ENCODE results near the gene HSPA4. TPM values are rescaled to one million over a fixed set of nuclear protein-coding genes. Genes with fewer than 3 reads are reported as not detected.
"Not testable (repeated sequence)": the region's sequence is repeated elsewhere in the genome, so short reads cannot be mapped to it uniquely, and the experiment has no call there.

Gene HSPA4
- total RNA-seq, 1 experiment from 2014 or later, result 187 TPM

DNA sequence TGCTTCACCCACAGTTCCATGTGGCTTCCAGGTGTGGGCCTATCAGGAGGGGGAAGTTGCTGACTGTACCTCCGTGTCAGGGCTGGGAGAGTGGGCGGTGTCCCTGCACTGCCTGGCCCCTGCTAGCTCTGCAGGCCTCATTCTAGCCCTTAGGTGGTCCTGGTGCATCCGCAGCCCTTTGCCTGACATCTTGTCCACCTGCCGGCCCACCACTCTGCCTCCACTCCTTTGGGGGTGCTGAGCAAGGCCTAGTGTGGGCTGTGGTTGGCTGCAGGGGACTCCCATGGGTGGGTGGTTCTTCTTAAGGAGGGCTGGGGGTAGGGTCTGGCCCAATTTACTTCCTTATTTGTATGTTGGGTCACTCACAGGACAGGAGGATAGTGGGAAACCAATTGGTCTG, 66.9 kb downstream of the HSPA4 start:
- Histone ChIP-seq H3K36me3 (replicated peaks; ENCODE audit: control insufficient read depth, insufficient read depth, low read length) (no peaks in the 10 kb centered on the region), H3K4me3 (ENCODE audit: insufficient read depth, low read depth, low read length) (no peak overlapping the region), H3K27me3 (ENCODE audit: control insufficient read depth, insufficient read depth, low read length) (no peaks in the 10 kb centered on the region)
- no peak for DNase-seq

- no peak for DNase-seq
- Histone ChIP-seq H3K36me3 (replicated peaks; ENCODE audit: control insufficient read depth, insufficient read depth, low read length) (no peaks in the 10 kb centered on the region), H3K27me3 (ENCODE audit: control insufficient read depth, insufficient read depth, low read length) (no peaks in the 10 kb centered on the region), H3K4me3 (ENCODE audit: insufficient read depth, low read depth, low read length) (no peak overlapping the region)
Observed at GRCh38 chr5:133119233-133119711, 67.5 kb downstream of the HSPA4 start.

GRCh38 chr5:133120156-133120750, 68.4 kb downstream of the HSPA4 start:
- DNase-seq, result no peak
- Histone ChIP-seq H3K27me3 (ENCODE audit: control insufficient read depth, insufficient read depth, low read length) (no peaks in the 10 kb centered on the region), H3K4me3 (ENCODE audit: insufficient read depth, low read depth, low read length) (no peak overlapping the region), H3K36me3 (replicated peaks; ENCODE audit: control insufficient read depth, insufficient read depth, low read length) (no peaks in the 10 kb centered on the region)

- Histone ChIP-seq H3K36me3 (replicated peaks; ENCODE audit: control insufficient read depth, insufficient read depth, low read length) (no peaks in the 10 kb centered on the region), H3K27me3 (ENCODE audit: control insufficient read depth, insufficient read depth, low read length) (no peaks in the 10 kb centered on the region), H3K4me3 (ENCODE audit: insufficient read depth, low read depth, low read length) (no peak overlapping the region)
- DNase-seq, result no peak
Observed at GRCh38 chr5:133121080-133121479, 69.3 kb downstream of the HSPA4 start.

GRCh38 chr5:133121611-133122150, 69.9 kb downstream of the HSPA4 start:
- DNase-seq, result no peak
- Histone ChIP-seq H3K4me3 (ENCODE audit: insufficient read depth, low read depth, low read length) (no peak overlapping the region), H3K36me3 (replicated peaks; ENCODE audit: control insufficient read depth, insufficient read depth, low read length) (no peaks in the 10 kb centered on the region), H3K27me3 (ENCODE audit: control insufficient read depth, insufficient read depth, low read length) (no peaks in the 10 kb centered on the region)

DNA sequence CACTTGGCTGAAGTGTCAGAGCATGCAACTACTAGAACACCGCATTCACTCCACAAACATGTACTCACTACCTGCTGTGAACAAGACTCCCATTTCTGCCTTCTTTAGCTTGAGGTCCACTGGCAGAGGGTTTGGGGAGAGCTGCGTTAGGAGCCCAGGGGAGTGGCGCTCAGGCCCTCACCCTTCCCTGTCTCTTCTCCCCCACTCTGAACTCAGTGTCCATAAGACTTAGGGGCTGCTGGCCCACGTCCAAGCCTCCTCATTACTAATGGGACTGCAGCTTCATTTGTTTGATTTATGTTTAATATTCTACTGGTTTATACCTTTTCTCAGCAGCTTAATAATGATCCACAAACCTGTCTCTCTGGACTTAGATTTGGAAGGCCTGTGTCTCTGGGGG, 70.9 kb downstream of the HSPA4 start:
- no peaks in the 10 kb centered on the region for H3K27me3 ChIP-seq (ENCODE audit: control insufficient read depth, insufficient read depth, low read length)
- no peak overlapping the region for H3K4me3 ChIP-seq (ENCODE audit: insufficient read depth, low read depth, low read length)
- no peaks in the 10 kb centered on the region for H3K36me3 ChIP-seq (replicated peaks; ENCODE audit: control insufficient read depth, insufficient read depth, low read length)
- no peak for DNase-seq

DNA sequence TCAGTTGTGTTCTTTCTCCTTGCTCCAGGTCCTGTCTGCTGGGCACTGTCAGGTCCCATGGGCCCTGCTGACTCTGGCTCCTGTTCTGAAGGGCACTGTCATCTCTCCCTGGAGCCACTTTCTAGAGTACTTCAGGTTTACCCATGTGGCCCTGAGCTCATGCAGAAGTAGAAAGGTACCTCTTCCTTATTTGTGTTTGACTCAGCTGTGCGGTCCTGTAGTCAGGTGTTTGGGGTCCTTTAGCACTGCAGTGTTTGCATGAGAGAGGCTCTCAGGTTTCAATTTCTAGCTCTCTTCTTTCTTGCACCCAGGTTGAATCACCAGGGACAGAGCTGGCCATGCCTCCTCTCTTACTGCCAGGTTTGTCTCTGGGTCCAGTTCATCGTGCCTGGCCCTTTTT, 71.5 kb downstream of the HSPA4 start:
- H3K36me3 ChIP-seq (replicated peaks; ENCODE audit: control insufficient read depth, insufficient read depth, low read length), result no peaks in the 10 kb centered on the region
- DNase-seq, result no peak
- H3K27me3 ChIP-seq (ENCODE audit: control insufficient read depth, insufficient read depth, low read length), result no peaks in the 10 kb centered on the region
- no peak overlapping the region for H3K4me3 ChIP-seq (ENCODE audit: insufficient read depth, low read depth, low read length)

DNA sequence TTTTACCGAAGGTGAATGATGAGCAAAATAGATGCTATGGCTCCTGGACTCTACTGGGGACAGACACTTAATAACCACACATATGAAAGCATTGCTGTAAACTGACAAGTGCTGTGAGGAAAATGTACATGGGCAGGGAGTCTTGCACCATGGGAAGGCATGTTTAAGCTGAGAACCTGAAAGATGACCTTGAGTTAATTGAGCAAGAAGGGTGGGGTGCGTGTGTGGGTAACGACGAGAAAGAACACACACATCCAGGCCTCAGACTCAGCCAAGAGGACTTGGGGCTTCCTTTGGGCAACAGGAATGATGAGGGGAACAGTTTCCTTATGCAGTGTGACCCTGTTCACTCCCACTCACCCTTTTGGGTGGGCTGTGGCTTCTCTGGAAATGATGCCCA, 73.1 kb downstream of the HSPA4 start:
- no peak for DNase-seq
- H3K36me3 ChIP-seq (replicated peaks; ENCODE audit: control insufficient read depth, insufficient read depth, low read length), result no peaks in the 10 kb centered on the region
- no peaks in the 10 kb centered on the region; the same call in 1 of the 2 replicates for H3K27me3 ChIP-seq (ENCODE audit: control insufficient read depth, insufficient read depth, low read length)
- H3K4me3 ChIP-seq (ENCODE audit: insufficient read depth, low read depth, low read length), result no peak overlapping the region

GRCh38 chr5:133128066-133128465, 76.3 kb downstream of the HSPA4 start:
- no peak overlapping the region for H3K4me3 ChIP-seq (ENCODE audit: insufficient read depth, low read depth, low read length)
- H3K36me3 ChIP-seq (replicated peaks; ENCODE audit: control insufficient read depth, insufficient read depth, low read length), result no peaks in the 10 kb centered on the region
- no peaks in the 10 kb centered on the region; the same call in 1 of the 2 replicates for H3K27me3 ChIP-seq (ENCODE audit: control insufficient read depth, insufficient read depth, low read length)
- DNase-seq, result no peak

DNA sequence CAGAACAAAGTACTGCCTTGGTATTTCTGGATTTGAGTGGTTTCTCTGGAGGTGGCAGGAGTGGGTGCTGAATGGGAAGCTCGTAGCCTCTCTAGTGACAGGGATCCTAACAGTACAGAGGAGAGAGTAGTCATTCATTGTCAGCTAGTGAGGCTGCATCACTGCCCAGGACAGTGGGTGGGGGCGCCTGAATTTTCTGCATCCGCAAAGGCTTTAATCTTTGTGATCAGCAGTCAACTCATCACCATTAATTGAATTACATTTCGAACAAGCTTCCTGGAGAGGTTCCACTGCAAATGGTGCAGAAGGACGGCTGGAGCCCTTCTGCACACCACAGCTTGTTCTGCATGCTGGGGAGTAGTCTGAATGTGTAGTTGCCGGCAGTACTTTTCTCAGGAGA, 77.5 kb downstream of the HSPA4 start:
- Histone ChIP-seq H3K36me3 (replicated peaks; ENCODE audit: control insufficient read depth, insufficient read depth, low read length) (no peaks in the 10 kb centered on the region), H3K4me3 (ENCODE audit: insufficient read depth, low read depth, low read length) (no peak overlapping the region), H3K27me3 (ENCODE audit: control insufficient read depth, insufficient read depth, low read length) (no peaks in the 10 kb centered on the region; the same call in 1 of the 2 replicates)
- no peak for DNase-seq

- DNase-seq, result no peak
- Histone ChIP-seq H3K36me3 (replicated peaks; ENCODE audit: control insufficient read depth, insufficient read depth, low read length) (no peaks in the 10 kb centered on the region), H3K4me3 (ENCODE audit: insufficient read depth, low read depth, low read length) (no peak overlapping the region), H3K27me3 (ENCODE audit: control insufficient read depth, insufficient read depth, low read length) (no peaks in the 10 kb centered on the region; the same call in 1 of the 2 replicates)
Observed at GRCh38 chr5:133129950-133130349, 78.1 kb downstream of the HSPA4 start.

- no peak for DNase-seq
- Histone ChIP-seq H3K36me3 (replicated peaks; ENCODE audit: control insufficient read depth, insufficient read depth, low read length) (no peaks in the 10 kb centered on the region), H3K27me3 (ENCODE audit: control insufficient read depth, insufficient read depth, low read length) (no peaks in the 10 kb centered on the region; the same call in 1 of the 2 replicates), H3K4me3 (ENCODE audit: insufficient read depth, low read depth, low read length) (no peak overlapping the region)
Observed at GRCh38 chr5:133130387-133131118, 78.7 kb downstream of the HSPA4 start.

DNA sequence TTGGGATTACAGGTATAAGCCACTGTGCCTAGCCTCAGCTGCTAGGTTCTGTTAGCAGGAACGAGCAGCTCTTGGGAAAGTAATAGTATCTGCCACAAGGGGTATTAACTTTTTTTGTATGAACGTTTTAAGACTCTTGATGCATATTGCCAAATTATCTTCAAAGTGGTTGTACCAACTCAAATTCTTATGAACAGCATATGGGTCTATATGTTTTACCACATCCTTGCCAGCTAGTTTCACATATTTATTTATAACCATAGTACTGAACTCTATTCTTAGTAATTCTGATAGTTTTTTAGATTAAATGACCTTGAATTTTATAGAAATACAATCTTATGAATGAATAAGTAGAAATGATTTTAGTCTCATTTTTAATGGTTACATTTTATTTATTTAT, 80.9 kb downstream of the HSPA4 start:
- Histone ChIP-seq H3K27me3 (ENCODE audit: control insufficient read depth, insufficient read depth, low read length) (no peaks in the 10 kb centered on the region; the same call in 1 of the 2 replicates), H3K4me3 (ENCODE audit: insufficient read depth, low read depth, low read length) (no peak overlapping the region), H3K36me3 (replicated peaks; ENCODE audit: control insufficient read depth, insufficient read depth, low read length) (no peaks in the 10 kb centered on the region)
- DNase-seq, result no peak

DNA sequence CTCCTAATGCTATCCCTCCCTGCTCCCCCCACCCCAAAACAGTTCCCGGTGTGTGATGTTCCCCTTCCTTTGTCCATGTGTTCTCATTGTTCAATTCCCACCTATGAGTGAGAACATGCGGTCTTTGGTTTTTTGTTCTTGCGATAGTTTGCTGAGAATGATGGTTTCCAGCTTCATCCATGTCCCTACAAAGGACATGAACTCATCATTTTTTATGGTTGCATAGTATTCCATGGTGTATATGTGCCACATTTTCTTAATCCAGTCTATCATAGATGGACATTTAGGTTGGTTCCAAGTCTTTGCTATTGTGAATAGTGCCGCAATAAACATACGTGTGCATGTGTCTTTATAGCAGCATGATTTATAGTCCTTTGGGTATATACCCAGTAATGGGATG, 81.4 kb downstream of the HSPA4 start:
- DNase-seq; H3K27me3 ChIP-seq (ENCODE audit: control insufficient read depth, insufficient read depth, low read length); H3K4me3 ChIP-seq (ENCODE audit: insufficient read depth, low read depth, low read length); H3K36me3 ChIP-seq (replicated peaks; ENCODE audit: control insufficient read depth, insufficient read depth, low read length): not testable (repeated sequence)

DNA sequence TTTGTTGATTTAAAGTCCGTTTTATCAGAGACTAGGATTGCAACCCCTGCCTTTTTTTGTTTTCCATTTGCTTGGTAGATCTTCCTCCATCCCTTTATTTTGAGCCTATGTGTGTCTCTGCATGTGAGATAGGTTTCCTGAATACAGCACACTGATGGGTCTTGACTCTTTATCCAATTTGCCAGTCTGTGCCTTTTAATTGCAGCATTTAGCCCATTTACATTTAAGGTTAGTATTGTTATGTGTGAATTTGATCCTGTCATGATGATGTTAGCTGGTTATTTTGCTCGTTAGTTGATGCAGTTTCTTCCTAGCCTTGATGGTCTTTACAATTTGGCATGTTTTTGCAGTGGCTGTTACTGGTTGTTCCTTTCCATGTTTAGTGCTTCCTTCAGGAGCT, 85.1 kb downstream of the HSPA4 start:
- H3K27me3 ChIP-seq (ENCODE audit: control insufficient read depth, insufficient read depth, low read length); DNase-seq; H3K36me3 ChIP-seq (replicated peaks; ENCODE audit: control insufficient read depth, insufficient read depth, low read length); H3K4me3 ChIP-seq (ENCODE audit: insufficient read depth, low read depth, low read length): not testable (repeated sequence)

Data from H7 (cell line).